H1 (cell line): Measurements from ENCODE around the gene IQGAP1.

Experiments used
- BACH1 ChIP-seq: IDR thresholded peaks from 2 replicates; pipeline ENCODE4 v1.6.1; 2012; ENCODE audit warnings: low read length, improper control_type of control experiment
- CTCF ChIP-seq, 3 experiments: IDR thresholded peaks; 1 replicate in 2 of 3; 2 replicates in 1 of 3; pipeline versions ENCODE4 v1.5.1 to v1.6.1; 2011; ENCODE audit warnings: low read length in 3 of 3, mild to moderate bottlenecking in 3 of 3, inconsistent platforms in 2 of 3, low read depth in 1 of 3, moderate library complexity in 1 of 3; ENCODE audit not compliant: insufficient read depth in 1 of 3; ENCODE audit errors: control extremely low read depth in 1 of 3
- ZNF274 ChIP-seq: IDR thresholded peaks from 2 replicates; pipeline ENCODE4 v1.7.0; 2012; ENCODE audit warnings: low read length, borderline replicate concordance; ENCODE audit errors: extremely low read depth

GRCh38 chr15:90408657-90409056 lies 20.6 kb downstream of the IQGAP1 start:
- TF ChIP-seq CTCF (IDR thresholded peaks at IDR 0.05; ENCODE audit: control extremely low read depth in 1 of 3, insufficient read depth in 1 of 3, low read depth in 1 of 3, low read length in 3 of 3), result no peak
- no peak for TF ChIP-seq ZNF274
- no peak for TF ChIP-seq BACH1
